Placental epithelial cell (primary cell): ENCODE data around the gene RNU6-9. TPM values are rescaled to one million over a fixed set of nuclear protein-coding genes. Genes with fewer than 3 reads are reported as not detected.
A peak's percentile ranks its signal among the peaks of the same experiment; 100 is the strongest.

Experiments
- small RNA-seq: library from RNA; depleted of rRNA; stranded (forward); fragments of <200 nt; gene quantifications from one replicate; pipeline ENCODE3, GENCODE V24; 2012
- total RNA-seq: library from RNA; depleted of rRNA; stranded (reverse); fragments of >200 nt; gene quantifications from 2 replicates; pipeline ENCODE4 v1.2.3, GENCODE V29; 2012

The RNU6-9 gene
- total RNA-seq: not detected in 2 replicates

GRCh38 chr19:892894-893689 is at the start of gene RNU6-9, which contains the start of gene MED16:
Gene RNU6-9 (plus strand): TSS chr19:893484.
Gene MED16 (minus strand): TSS chr19:893187. CDS start chr19:891131, 2,056 bp downstream.

GRCh38 chr19:852136-853013 is 40.9 kb upstream of the RNU6-9 start, which contains the start of gene ELANE:
Gene ELANE (plus strand): TSS chr19:852303. CDS start chr19:852329, 26 bp downstream.

GRCh38 chr19:858868-859843 is 34.1 kb upstream of the RNU6-9 start, which contains the start of gene CFD:
Gene CFD (plus strand): TSS chr19:859664. CDS start chr19:859690, 26 bp downstream.

GRCh38 chr19:913080-913748 is 19.9 kb downstream of the RNU6-9 start, which contains the start of gene R3HDM4:
Gene R3HDM4 (minus strand): TSS chr19:913219. CDS start chr19:913157, 62 bp downstream.

GRCh38 chr19:917323-918151 is 24.3 kb downstream of the RNU6-9 start, which contains the start of gene KISS1R:
Gene KISS1R (plus strand): TSS chr19:917333. CDS start chr19:917503, 170 bp downstream.

GRCh38 chr19:925526-926322 is 32.4 kb downstream of the RNU6-9 start, which contains the start of gene ARID3A:
Gene ARID3A (plus strand): TSS chr19:926035. CDS start chr19:929529, 3,494 bp downstream.

Small RNA genes within 50 kb of the gene (small RNA-seq; reads per million reads assigned to genes)
- 6.2 reads per million, percentile 93 among the genes with 10 or more reads in this experiment for gene RNU6-9

Other genes starting within 250 kb of the RNU6-9 start
- 34.9 and 59.5 TPM in 2 replicates for gene RNF126, start 230.3 kb upstream of the RNU6-9 start, total RNA-seq
- 221 and 628 TPM in 2 replicates for gene FSTL3, start 217.1 kb upstream of the RNU6-9 start, total RNA-seq
- not detected in 2 replicates for gene PRSS57, start 198.0 kb upstream of the RNU6-9 start, total RNA-seq
- 0.11 and 1.2 TPM in 2 replicates for gene PALM, start 184.5 kb upstream of the RNU6-9 start, total RNA-seq
- 11.0 and 58.5 TPM in 2 replicates for gene MISP, start 142.4 kb upstream of the RNU6-9 start, total RNA-seq
- 106 and 194 TPM in 2 replicates for gene PTBP1, start 96.0 kb upstream of the RNU6-9 start, total RNA-seq
- under 0.01 TPM in 1 of 2 replicates, not detected in the other for gene PLPPR3, start 71.5 kb upstream of the RNU6-9 start, total RNA-seq
- not detected in 2 replicates for gene AZU1, start 65.6 kb upstream of the RNU6-9 start, total RNA-seq
- gene PRTN3, start 52.5 kb upstream of the RNU6-9 start, total RNA-seq: not detected in 2 replicates
- gene ELANE, start 41.2 kb upstream of the RNU6-9 start, total RNA-seq: not detected in 2 replicates
- 1.3 and 1.6 TPM in 2 replicates for gene CFD, start 33.8 kb upstream of the RNU6-9 start, total RNA-seq
- gene MED16, start 297 bp upstream of the RNU6-9 start, total RNA-seq: 25.5 and 32.2 TPM in 2 replicates
- 35.3 and 49.0 TPM in 2 replicates for gene R3HDM4, start 19.7 kb downstream of the RNU6-9 start, total RNA-seq
- not detected in 2 replicates for gene KISS1R, start 23.8 kb downstream of the RNU6-9 start, total RNA-seq
- gene ARID3A, start 32.6 kb downstream of the RNU6-9 start, total RNA-seq: 177 and 216 TPM in 2 replicates
- 60.1 TPM in 2 replicates for gene WDR18, start 90.9 kb downstream of the RNU6-9 start, total RNA-seq
- gene GRIN3B, start 106.9 kb downstream of the RNU6-9 start, total RNA-seq: under 0.01 and 0.79 TPM in 2 replicates
- gene TMEM259, start 127.6 kb downstream of the RNU6-9 start, total RNA-seq: 79.3 and 114 TPM in 2 replicates
- gene RNU6-2, start 128.0 kb downstream of the RNU6-9 start, total RNA-seq: not detected in 2 replicates
- 33.0 and 118 TPM in 2 replicates for gene CNN2, start 133.1 kb downstream of the RNU6-9 start, total RNA-seq
- gene ABCA7, start 146.6 kb downstream of the RNU6-9 start, total RNA-seq: 13.0 and 14.0 TPM in 2 replicates
- gene ARHGAP45, start 173.7 kb downstream of the RNU6-9 start, total RNA-seq: 1.2 and 8.4 TPM in 2 replicates
- 55.0 and 196 TPM in 2 replicates for gene POLR2E, start 201.9 kb downstream of the RNU6-9 start, total RNA-seq
- 203 and 236 TPM in 2 replicates for gene GPX4, start 210.5 kb downstream of the RNU6-9 start, total RNA-seq